ENCODE data around the gene SLC25A26.

The SLC25A26 gene

DNA sequence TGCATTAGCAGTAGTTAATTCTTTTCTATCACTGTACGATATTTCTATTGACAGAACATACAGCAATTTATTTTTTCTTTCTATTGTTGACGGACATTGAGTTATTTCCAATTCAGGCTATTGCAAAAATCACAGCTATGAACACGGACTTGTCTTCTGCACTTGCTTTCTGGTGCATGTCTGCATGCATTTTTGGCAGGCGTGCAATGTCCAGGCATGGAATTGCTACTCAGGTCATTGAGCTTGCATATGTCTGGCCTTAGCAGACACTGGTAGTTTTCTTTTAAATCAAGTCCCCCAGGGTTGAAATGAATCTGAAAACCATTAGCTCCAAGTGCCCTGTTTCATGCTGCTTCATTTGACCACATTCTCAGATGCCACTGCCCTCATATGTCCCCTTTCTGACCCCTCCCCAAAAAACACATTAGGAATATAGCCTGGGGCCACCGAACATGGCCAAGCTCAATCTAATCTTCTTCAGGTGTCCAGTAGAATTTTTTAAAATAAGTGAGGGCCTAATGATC is 207.2 kb downstream of the SLC25A26 start:
- CTCF ChIA-PET: interaction anchor here (0.8 kb wide), 1 partner anchor 16 kb away, joined by 3 read pairs; no protein-coding TSS in a partner anchor
- no peaks in the 10 kb centered on the region for H3K9me3 ChIP-seq (ENCODE audit: control extremely low read depth in 1 of 5, control insufficient read depth in 4 of 5, insufficient read depth in 2 of 5, low read depth in 1 of 5, low read length in 4 of 5)
- H3K27ac ChIP-seq (ENCODE audit: insufficient read depth in 1 of 2, low read depth in 1 of 2, low read length in 2 of 2, poor library complexity in 1 of 2, severe bottlenecking in 2 of 2): no peak overlapping the region
- H3K4me3 ChIP-seq (ENCODE audit: control insufficient read depth in 1 of 7, extremely low read depth in 1 of 7, insufficient read depth in 4 of 7, low read depth in 2 of 7, low read length in 6 of 7): no peak overlapping the region
- POLR2A ChIA-PET: no interaction called here
- H3K4me1 ChIP-seq (ENCODE audit: control extremely low read depth in 1 of 4, control insufficient read depth in 4 of 4, insufficient read depth in 4 of 4, low read length in 3 of 4): peaks cover 0 to 4% (median under 1%) of the 10 kb centered on the region in 4 experiments
- H3K27me3 ChIP-seq (replicated peaks in 2 of 5; ENCODE audit: control insufficient read depth in 4 of 5, insufficient read depth in 5 of 5, low read length in 4 of 5): no peaks in the 10 kb centered on the region
- 100% methylated on average over 4 of the region's 5 CpGs for WGBS (ENCODE audit: insufficient coverage)
- no peaks in the 10 kb centered on the region for H3K36me3 ChIP-seq (ENCODE audit: control insufficient read depth in 4 of 4, insufficient read depth in 4 of 4, low read length in 3 of 4)
- no peak for DNase-seq

Data from common myeloid progenitor, CD34-positive (primary cell).